Metanephros (tissue), 1 donor: Measurements from ENCODE around the gene SYCE3. TPM values are rescaled to one million over a fixed set of nuclear protein-coding genes. Genes with fewer than 3 reads are reported as not detected.

Experiments used
- total RNA-seq: library from RNA; depleted of rRNA; stranded (reverse); fragments of >200 nt; gene quantifications from one replicate; pipeline ENCODE4 v1.2.3, GENCODE V29; 2014

Gene SYCE3
- total RNA-seq: 0.58 TPM

DNA sequence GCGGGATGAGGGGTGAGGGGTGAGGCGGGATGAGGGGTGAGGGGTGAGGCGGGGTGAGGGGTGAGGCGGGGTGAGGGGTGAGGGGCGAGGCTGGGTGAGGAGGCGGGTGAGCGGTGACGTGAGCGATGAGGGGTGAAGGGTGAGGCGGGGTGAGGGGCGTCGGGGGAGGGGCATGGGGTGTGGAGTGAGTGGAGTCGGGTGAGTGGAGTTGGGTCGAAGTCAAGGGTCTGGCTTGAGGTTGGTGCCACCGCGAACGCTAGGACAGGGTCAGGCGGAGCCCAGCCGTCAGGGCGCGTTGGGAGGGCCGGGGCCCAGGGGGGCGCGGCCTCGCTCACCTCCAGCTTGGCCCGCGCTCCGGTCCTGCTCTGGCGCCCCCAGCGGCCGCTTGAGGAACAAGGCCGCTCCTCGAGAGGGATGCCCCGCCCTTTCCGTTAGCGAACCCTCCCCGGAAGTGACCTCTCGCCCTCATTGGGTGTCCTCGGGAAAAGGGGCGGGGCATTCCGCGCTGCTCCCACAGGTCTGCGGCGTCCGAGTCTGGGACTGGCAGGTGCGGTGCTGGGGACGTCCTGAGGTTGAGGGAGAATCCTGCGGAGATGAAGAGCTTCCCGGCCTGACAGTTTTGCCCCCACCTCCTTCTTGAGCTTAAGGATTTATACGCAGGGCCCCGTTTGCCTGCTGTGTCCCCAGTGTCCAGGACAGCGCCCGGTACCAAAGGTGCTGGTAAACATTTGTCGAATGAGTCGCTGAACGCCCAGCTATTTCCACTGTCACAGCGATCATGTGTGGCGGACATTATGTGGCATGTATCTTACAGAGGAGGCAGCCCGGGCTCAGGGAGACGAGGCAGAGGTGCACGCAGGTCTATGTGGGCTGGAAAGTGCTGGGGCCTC is at the start of gene SYCE3:
Gene SYCE3 (minus strand): TSS at position 397 of the 890 bp plus-strand sequence. CDS start 6,514 bp downstream, outside the sequence.

GRCh38 chr22:50600538-50600937 is 37.8 kb upstream of the SYCE3 start, which contains the start of gene MAPK8IP2:
MAPK8IP2 (plus strand) TSS chr22:50600793; CDS start chr22:50600819, 26 bp downstream.

DNA sequence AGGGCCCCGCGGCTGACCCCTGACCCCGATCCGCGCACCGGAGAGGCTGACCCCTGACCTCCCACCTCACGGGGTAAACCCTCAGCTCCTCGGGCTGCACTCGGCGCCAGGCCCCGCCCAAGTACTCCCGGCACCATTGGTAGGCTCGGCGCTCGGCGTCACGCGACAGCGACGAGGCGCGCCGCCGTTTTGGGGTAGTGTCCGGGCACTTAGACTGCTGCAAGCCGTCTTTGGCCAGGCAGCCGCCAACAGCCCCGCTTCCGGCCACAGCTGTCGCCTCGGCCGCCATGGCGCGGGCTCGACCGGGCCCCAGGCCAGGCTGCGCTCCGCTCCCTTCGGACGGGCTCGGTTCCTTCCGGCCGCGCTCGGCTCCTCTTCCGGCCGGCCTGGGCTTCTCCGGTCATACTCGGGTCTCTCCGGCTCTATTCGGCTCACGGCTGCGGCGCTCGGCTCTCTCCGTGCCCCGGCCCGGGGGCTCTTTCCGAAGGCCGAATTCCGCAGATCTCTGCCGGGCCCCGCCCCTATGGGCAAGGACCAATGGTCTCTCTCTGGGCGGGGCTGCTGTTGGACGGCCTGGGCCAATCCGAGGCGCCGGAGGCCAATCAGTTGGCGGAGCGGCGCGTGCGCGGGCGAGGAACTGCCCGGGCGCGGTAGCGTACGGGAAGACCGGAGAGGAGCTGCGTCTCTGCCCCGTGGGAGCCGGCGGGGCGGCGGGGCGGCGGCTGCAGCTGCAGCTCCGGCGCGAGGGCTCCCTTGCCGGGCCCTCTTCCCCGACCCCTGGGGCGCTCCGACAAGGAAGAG is 20.0 kb upstream of the SYCE3 start, which contains the start of gene CHKB:
Gene CHKB (minus strand): TSS at position 357 of the 801 bp plus-strand sequence. CDS start 68 bp downstream, at position 289.

DNA sequence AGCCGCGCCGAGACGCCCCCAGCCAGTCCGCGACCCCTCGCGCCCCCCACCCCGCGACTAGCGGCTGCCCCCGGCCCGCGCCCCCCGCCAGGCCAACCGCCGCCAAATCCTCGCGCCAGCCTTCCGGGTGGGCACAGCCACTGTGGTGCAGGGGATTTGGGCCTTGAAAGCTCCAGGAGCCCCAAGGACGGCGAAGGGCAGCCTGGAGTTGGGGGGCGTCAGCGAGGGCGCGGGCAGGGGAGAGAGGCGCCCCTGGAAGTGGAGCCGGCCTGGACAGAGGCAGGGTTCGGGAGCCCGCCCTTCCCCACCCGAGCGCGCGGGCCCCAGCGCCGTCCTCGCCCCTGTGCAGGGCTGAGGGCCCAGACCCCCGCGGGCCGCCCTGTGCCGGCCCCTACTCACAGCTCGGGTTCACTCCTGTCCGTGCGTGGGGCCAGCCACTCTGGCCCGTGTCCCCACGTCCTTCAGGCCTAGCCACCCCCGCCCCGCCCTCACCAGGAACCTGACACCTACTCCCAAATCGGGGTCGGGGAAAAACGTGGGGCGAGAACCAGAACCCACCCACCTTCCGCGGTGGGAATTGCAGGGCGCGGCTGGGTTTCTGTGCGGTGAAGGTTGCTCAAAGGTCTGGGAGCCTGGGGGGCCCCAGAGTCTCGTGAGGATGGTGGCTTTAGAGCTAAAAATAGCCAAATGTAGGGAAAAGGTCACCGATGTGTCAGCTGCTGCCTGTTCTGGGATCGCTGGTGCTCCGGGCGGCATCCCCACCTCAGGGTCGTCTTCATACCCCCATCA is 15.5 kb upstream of the SYCE3 start, which contains the start of gene CPT1B:
Gene CPT1B (minus strand): TSS at position 441 of the 789 bp plus-strand sequence. CDS start 512 bp downstream, outside the sequence.

DNA sequence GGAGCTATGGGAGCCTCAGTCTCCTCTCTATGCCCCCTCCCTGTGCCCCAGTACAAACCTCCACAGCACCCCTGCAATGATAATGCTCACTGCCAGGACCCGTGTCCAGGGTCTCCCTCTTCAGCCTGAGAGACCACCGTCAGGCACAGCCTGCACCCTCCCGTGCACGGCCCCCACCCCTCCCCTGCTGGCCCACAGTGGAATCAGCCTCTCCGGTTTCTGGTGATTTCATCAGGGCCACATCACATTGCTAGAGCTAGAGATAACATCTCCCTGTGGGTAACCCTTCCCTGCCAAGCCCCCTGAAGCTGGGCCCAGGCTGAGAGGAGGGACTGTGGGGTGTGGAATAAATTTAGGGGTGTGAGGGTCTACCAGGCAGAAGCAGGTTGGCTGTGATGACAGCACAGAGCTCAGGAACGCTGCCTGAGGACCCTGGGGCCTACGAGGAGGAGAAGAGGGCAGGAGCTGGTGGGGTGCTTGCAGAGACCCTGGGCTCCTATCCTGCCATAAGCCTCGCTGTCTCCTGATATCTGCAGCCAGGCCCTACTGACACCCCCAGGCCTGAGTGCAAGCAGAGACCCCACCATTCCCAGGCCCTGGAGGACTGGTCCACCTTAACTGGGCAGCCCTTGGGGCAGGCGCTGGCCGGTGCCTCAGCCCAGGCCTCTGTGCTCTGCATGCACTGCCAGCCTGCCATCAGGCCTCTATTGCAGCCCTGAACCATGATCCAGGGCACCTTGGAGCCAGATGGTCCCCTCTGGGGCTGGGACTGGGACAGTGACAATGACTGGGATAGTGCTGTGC is 17.0 kb downstream of the SYCE3 start, which contains the start of gene KLHDC7B:
Gene KLHDC7B (plus strand): TSS at position 378 of the 804 bp plus-strand sequence. CDS start 345 bp downstream, at position 723.

GRCh38 chr22:50529897-50530579 is 32.7 kb downstream of the SYCE3 start, which contains the start of gene TYMP:
TYMP (minus strand) TSS chr22:50530012; CDS start chr22:50529709, 303 bp downstream.

GRCh38 chr22:50525104-50525857 is 37.4 kb downstream of the SYCE3 start, which contains the start of gene SCO2:
SCO2 (minus strand) TSS chr22:50525598; CDS start chr22:50524411, 1,187 bp downstream.

GRCh38 chr22:50507991-50508884 is 54.5 kb downstream of the SYCE3 start, which contains the start of gene NCAPH2:
NCAPH2 (plus strand) TSS chr22:50508224; CDS start chr22:50508338, 114 bp downstream.

GRCh38 chr22:50507421-50507990 is 55.2 kb downstream of the SYCE3 start, which contains the start of gene LMF2:
LMF2 (minus strand) TSS chr22:50507702; CDS start chr22:50507675, 27 bp downstream.

Other genes with a start within 250 kb of the SYCE3 start
- gene DENND6B, start 235.9 kb downstream of the SYCE3 start, total RNA-seq: 10.0 TPM
- 58.2 TPM for gene PPP6R2, start 219.6 kb downstream of the SYCE3 start, total RNA-seq
- 56.7 TPM for gene SBF1, start 87.9 kb downstream of the SYCE3 start, total RNA-seq
- gene ADM2, start 81.4 kb downstream of the SYCE3 start, total RNA-seq: 2.2 TPM
- gene MIOX, start 76.1 kb downstream of the SYCE3 start, total RNA-seq: 5.4 TPM
- 48.6 TPM for gene LMF2, start 55.2 kb downstream of the SYCE3 start, total RNA-seq
- gene NCAPH2, start 54.7 kb downstream of the SYCE3 start, total RNA-seq: 36.1 TPM
- gene SCO2, start 37.3 kb downstream of the SYCE3 start, total RNA-seq: 0.47 TPM
- 11.6 TPM for gene TYMP, start 32.9 kb downstream of the SYCE3 start, total RNA-seq
- gene KLHDC7B, start 17.0 kb downstream of the SYCE3 start, total RNA-seq: 0.18 TPM
- 20.6 TPM for gene CPT1B, start 15.5 kb upstream of the SYCE3 start, total RNA-seq
- 70.8 TPM for gene CHKB, start 19.9 kb upstream of the SYCE3 start, total RNA-seq
- gene MAPK8IP2, start 37.9 kb upstream of the SYCE3 start, total RNA-seq: 1.8 TPM
- gene ARSA, start 65.2 kb upstream of the SYCE3 start, total RNA-seq: 17.6 TPM
- 23.5 TPM for gene SHANK3, start 109.9 kb upstream of the SYCE3 start, total RNA-seq
- 0.18 TPM for gene ACR, start 175.3 kb upstream of the SYCE3 start, total RNA-seq
- gene RABL2B, start 220.7 kb upstream of the SYCE3 start, total RNA-seq: 17.2 TPM